Right lobe of liver (tissue), 6 donors: ENCODE measurements around the gene GRIN3B. TPM values are rescaled to one million over a fixed set of nuclear protein-coding genes. Genes with fewer than 3 reads are reported as not detected.

Experiments
- ATAC-seq, 4 donors: fragments of 200-7000 bp; cut with Tn5 transposase; one replicate each; pipeline ENCODE4 v1.9.1; 2020; ENCODE audit warnings: mild to moderate bottlenecking in 4 of 4, moderate library complexity in 4 of 4
- DNase-seq, 3 donors: peaks; one replicate each; pipeline ENCODE4 v3.0.0-alpha.2; 2020
- H3K27ac ChIP-seq, 3 donors: fragments of 200-600 bp; one replicate each; pipeline ENCODE4 v1.8.0; 2022
- H3K27me3 ChIP-seq, 2 donors: fragments of 200-600 bp; one replicate each; pipeline ENCODE4 v1.8.0; 2022
- H3K36me3 ChIP-seq, 4 donors: fragments of 200-600 bp; sonication (generic) in 1 of 4; one replicate each; pipeline versions ENCODE4 v1.5.1 to v1.8.0; 2017 to 2022; ENCODE audit warnings: control low read depth in 1 of 4
- H3K4me1 ChIP-seq, 4 donors: fragments of 200-600 bp; sonication (generic) in 1 of 4; one replicate each; pipeline versions ENCODE4 v1.5.1 to v1.8.0; 2017 to 2022; ENCODE audit warnings: control low read depth in 1 of 4
- H3K4me3 ChIP-seq, 3 donors: fragments of 200-600 bp; one replicate each; pipeline ENCODE4 v1.8.0; 2022
- H3K9me3 ChIP-seq, 4 donors: fragments of 200-600 bp; sonication (generic) in 1 of 4; one replicate each; pipeline versions ENCODE4 v1.5.1 to v1.8.0; 2017 to 2022; ENCODE audit warnings: control low read depth in 1 of 4
- POLR2A ChIP-seq: fragments of 450-650 bp; IDR thresholded peaks from one replicate; pipeline ENCODE4 v1.6.1; 2017; ENCODE audit warnings: antibody characterized with exemption, mild to moderate bottlenecking
- WGBS: methylation state at CpG from one replicate; pipeline ENCODE4 v1.1.6; 2018; ENCODE audit warnings: low coverage, low lambda C conversion rate; ENCODE audit not compliant: insufficient coverage; ENCODE audit errors: missing lambda C conversion rate; 5-methylcytosine and 5-hydroxymethylcytosine counted together
- intact Hi-C, 2 donors: fragments of 100-400 bp; cut with DNase I; formaldehyde crosslinking; loops; one replicate each; pipeline versions ENCODE4 v1.11.2 to v1.14.1; 2022
- total RNA-seq, 6 experiments: library from RNA; depleted of rRNA in 2 of 6; stranded (reverse); fragments of >200 nt in 2 of 6; fragmentation: NEBNext Ultra II Directional in 3 of 6; extraction: Animal tissue kit (Norgen Biotek cat#: 25700) in 3 of 6; gene quantifications; one replicate each; pipeline versions ENCODE4 v1.1.0 to v1.2.4, GENCODE V29; 2016 to 2023
- TF ChIP-seq, protein P1 (sequence below), 4 donors: fragments of 200-600 bp in 3 of 4; fragments of 450-650 bp in 1 of 4; IDR thresholded peaks; one replicate each; pipeline versions ENCODE4 v1.5.1 to v1.8.0; 2016 to 2022; ENCODE audit warnings: antibody characterized with exemption in 4 of 4, mild to moderate bottlenecking in 2 of 4
- donor health status: DM: no; HTN: yes; CAD: no.
- donor health status: DM: no; HTN: no; CAD: no.
- donor health status: DM: no; HTN: no; CAD: no.
- donor health status: DM: no; HTN: yes; CAD: no.
- donor health status: DM: no; HTN: yes; CAD: no.

Gene GRIN3B
- total RNA-seq, 6 experiments from 2014 or later: 0.06 TPM; not detected in 5

DNA sequence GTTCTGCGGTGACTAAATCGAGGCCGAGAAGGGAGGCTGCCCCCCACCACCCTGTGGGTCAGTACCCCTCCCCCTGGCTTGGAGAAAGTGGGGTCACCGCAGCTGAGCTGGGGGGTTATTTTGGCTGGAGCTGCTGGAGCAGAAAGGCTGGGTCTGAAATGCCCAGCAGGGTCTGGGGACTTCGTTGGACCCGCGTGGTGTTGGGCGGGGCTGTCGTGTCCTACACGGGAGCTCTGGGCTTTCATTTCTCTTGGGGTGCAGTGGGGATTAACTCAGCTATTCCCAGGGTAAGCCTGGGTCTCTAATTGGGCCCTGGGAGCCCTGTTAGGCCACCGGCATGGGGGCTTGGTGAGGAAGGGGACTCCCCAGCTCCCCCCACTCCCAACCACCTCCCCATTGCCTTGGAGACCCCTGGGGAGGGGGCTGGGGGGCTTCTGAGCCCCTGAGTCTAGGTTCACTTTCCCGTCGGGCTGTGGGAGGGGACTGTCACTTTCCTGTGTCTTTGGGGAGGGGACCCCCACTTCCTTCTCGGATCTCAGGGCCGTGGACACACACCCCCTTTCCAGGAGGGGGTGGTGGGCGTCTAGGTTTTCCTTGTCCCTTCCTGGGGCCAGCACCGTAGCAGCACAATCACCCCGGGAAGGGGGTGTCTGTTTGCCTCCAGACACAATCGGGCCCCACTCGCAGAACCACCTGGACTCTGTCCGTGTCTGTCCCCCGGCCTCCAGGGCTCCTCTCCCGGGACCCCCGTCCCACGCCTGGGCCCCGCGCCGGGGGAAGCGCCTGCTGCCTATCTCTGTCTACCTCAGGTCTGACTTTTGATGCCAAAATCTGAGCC, 26.3 kb upstream of the GRIN3B start:
- no peak for TF ChIP-seq POLR2A
- TF ChIP-seq, protein P1, sequence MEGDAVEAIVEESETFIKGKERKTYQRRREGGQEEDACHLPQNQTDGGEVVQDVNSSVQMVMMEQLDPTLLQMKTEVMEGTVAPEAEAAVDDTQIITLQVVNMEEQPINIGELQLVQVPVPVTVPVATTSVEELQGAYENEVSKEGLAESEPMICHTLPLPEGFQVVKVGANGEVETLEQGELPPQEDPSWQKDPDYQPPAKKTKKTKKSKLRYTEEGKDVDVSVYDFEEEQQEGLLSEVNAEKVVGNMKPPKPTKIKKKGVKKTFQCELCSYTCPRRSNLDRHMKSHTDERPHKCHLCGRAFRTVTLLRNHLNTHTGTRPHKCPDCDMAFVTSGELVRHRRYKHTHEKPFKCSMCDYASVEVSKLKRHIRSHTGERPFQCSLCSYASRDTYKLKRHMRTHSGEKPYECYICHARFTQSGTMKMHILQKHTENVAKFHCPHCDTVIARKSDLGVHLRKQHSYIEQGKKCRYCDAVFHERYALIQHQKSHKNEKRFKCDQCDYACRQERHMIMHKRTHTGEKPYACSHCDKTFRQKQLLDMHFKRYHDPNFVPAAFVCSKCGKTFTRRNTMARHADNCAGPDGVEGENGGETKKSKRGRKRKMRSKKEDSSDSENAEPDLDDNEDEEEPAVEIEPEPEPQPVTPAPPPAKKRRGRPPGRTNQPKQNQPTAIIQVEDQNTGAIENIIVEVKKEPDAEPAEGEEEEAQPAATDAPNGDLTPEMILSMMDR (IDR thresholded peaks at IDR 0.05): no peak
- ATAC-seq (no peak), DNase-seq (peak in 1 of 3 donors; percentile 30)
- H3K9me3 ChIP-seq: peaks cover 0 to 5% (median 2%) of the 10 kb centered on the region in 4 donors
- no peak overlapping the region for H3K4me3 ChIP-seq
- H3K4me1 ChIP-seq: no peaks in the 10 kb centered on the region
- 91% methylated on average over 6 of the region's 29 CpGs for WGBS
- H3K36me3 ChIP-seq: peaks cover 0 to 4% (median 0%) of the 10 kb centered on the region in 4 donors
- no peak overlapping the region for H3K27ac ChIP-seq
- H3K27me3 ChIP-seq: no peaks in the 10 kb centered on the region
- intact Hi-C loops: loop anchor here in 1 of 2 donors (10.0 kb wide), 1 partner anchor 119 kb away; the partner anchor contains the start of genes CFD and ELANE

DNA sequence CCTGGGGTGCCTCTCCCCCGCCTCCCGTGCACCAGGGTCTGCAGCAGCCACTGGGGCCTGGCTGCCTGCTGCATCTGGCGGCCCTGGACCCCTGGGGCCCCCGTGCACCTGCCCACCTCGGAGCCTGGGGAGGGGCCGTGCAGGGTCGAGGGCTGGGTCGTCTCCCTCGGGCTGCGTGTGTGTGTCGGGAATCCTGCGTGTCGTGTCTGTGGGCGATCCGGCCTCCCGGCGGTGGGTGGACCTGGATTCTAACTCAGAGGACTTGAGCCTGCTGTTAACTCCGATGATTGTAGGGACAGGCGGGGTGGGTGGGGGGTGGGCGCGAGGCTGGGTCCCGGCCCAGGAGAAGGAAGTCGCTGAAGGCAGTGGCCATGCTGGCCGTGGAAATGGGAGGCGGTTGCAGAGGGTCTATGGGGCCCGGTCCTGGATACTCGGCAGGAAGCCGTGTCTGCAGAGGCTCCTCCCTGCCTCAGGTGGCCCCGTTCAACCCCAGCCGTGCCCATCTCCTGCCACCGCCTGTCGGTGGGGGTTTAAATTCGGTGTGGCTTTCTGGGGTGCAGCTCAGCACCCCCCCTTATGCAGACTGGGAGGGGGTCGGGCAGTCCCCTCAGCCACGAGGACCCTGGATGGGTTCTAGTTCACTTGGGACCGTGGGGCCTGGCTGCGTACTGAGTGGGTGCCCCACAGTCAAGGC, 25.5 kb upstream of the GRIN3B start:
- DNase-seq (peak in 1 of 3 donors; percentile 30), ATAC-seq (no peak)
- Histone ChIP-seq H3K27ac (no peak overlapping the region), H3K27me3 (no peaks in the 10 kb centered on the region), H3K36me3 (no peaks in the 10 kb centered on the region), H3K4me3 (no peak overlapping the region), H3K4me1 (no peaks in the 10 kb centered on the region), H3K9me3 (peaks cover 0 to 5% (median 2%) of the 10 kb centered on the region in 4 donors)
- intact Hi-C loops: loop anchor here in 1 of 2 donors (5.0 to 10.0 kb wide), 2 partner anchors 32 to 120 kb away; partner anchors contain the start of genes CFD and ELANE
- WGBS: 95% methylated on average over 8 of the region's 37 CpGs
- no peak for TF ChIP-seq POLR2A
- TF ChIP-seq, protein P1 (IDR thresholded peaks at IDR 0.05): no peak

DNA sequence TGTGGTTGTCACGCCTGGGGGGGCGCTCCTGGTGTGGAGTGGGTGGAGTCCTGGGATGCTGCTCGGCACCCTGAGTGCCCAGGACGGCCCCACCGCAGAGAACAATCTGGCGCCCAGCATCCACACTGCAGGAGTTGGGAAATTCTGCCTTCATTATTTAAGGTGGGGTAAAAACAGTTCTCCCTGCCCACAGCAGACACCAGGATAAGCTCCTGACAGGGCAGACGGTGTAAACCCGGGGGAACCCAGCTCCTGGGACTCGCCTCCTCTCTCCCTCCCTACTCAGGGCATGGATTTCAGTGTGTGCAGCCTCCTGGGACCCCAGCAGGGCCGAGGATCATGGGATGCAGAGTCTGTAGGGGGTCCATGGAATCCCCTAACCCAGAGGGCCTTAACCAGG, 23.7 kb upstream of the GRIN3B start:
- Histone ChIP-seq H3K4me3 (no peak overlapping the region), H3K9me3 (no peaks in the 10 kb centered on the region), H3K36me3 (no peaks in the 10 kb centered on the region), H3K27ac (no peak overlapping the region), H3K4me1 (peaks cover 0 to 10% (median 6%) of the 10 kb centered on the region in 4 donors), H3K27me3 (no peaks in the 10 kb centered on the region)
- ATAC-seq (no peak), DNase-seq (no peak)
- no peak for TF ChIP-seq POLR2A
- TF ChIP-seq, protein P1 (IDR thresholded peaks at IDR 0.05): no peak
- WGBS: 70% methylated on average over 3 of the region's 10 CpGs
- intact Hi-C loops: loop anchor here in 1 of 2 donors (5.0 to 10.0 kb wide), 2 partner anchors 34 to 122 kb away; partner anchors contain the start of genes CFD and ELANE

DNA sequence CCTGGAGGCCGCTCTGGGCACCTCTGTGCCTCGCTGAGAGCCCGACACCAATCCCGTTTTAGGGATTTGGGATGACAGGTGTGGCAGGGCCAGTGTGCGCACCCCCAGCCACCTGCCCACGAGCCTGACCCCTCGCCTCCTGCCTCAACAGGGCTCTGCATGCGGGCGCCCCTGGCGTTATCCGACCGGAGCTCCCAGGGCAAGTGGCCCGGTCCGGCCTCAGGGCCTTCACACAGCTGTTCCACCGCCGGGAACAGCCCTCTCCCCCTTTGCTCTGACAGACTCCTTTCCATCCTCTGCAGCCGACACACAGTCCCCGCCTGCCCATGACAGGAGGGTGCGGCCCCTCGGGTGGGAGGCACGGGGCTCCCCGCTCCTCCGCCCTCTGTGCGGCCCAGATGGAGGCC, 23.2 kb upstream of the GRIN3B start:
- peaks cover 0 to 10% (median 6%) of the 10 kb centered on the region in 4 donors for H3K4me1 ChIP-seq
- H3K9me3 ChIP-seq: no peaks in the 10 kb centered on the region
- H3K36me3 ChIP-seq: no peaks in the 10 kb centered on the region
- no peak overlapping the region for H3K4me3 ChIP-seq
- 0% methylated on average over 1 of the region's 24 CpGs for WGBS
- DNase-seq (no peak), ATAC-seq (no peak)
- intact Hi-C loops: loop anchor here in 1 of 2 donors (5.0 to 10.0 kb wide), 2 partner anchors 35 to 122 kb away; partner anchors contain the start of genes CFD and ELANE
- TF ChIP-seq POLR2A: no peak
- TF ChIP-seq, protein P1 (IDR thresholded peaks at IDR 0.05): no peak
- H3K27ac ChIP-seq: no peak overlapping the region
- no peaks in the 10 kb centered on the region for H3K27me3 ChIP-seq
